Heart right ventricle (tissue), 16 donors: ENCODE measurements around the gene DARS1. TPM values are rescaled to one million over a fixed set of nuclear protein-coding genes. Genes with fewer than 3 reads are reported as not detected.

Experiments
- ATAC-seq, 8 donors: fragments of 200-7000 bp; cut with Tn5 transposase; one replicate each; pipeline ENCODE4 v1.9.1; 2020; ENCODE audit warnings: mild to moderate bottlenecking in 8 of 8, moderate library complexity in 8 of 8, moderate number of reproducible peaks in 1 of 8
- DNase-seq, 2 donors: peaks; one replicate each; pipeline ENCODE4 v3.0.0-alpha.2; 2020
- H3K27ac ChIP-seq, 10 donors: fragments of 200-600 bp; sonication (generic) in 2 of 10; one replicate each; pipeline versions ENCODE4 v1.5.0 to v1.8.0; 2020 to 2022; ENCODE audit warnings: mild to moderate bottlenecking in 3 of 10
- H3K27me3 ChIP-seq, 7 donors: fragments of 200-600 bp; one replicate each; pipeline ENCODE4 v1.8.0; 2021 to 2022; ENCODE audit warnings: mild to moderate bottlenecking in 2 of 7
- H3K36me3 ChIP-seq, 9 donors: fragments of 200-600 bp; sonication (generic) in 1 of 9; one replicate each; pipeline versions ENCODE4 v1.5.0 to v1.8.0; 2020 to 2022; ENCODE audit warnings: mild to moderate bottlenecking in 2 of 9
- H3K4me1 ChIP-seq, 9 donors: fragments of 200-600 bp; sonication (generic) in 1 of 9; one replicate each; pipeline versions ENCODE4 v1.5.0 to v1.8.0; 2020 to 2022; ENCODE audit warnings: mild to moderate bottlenecking in 4 of 9
- H3K4me3 ChIP-seq, 10 donors: fragments of 200-600 bp; sonication (generic) in 2 of 10; one replicate each; pipeline versions ENCODE4 v1.5.0 to v1.8.0; 2020 to 2022; ENCODE audit warnings: mild to moderate bottlenecking in 7 of 10, moderate library complexity in 2 of 10
- H3K9me3 ChIP-seq, 11 donors: fragments of 200-600 bp in 10 of 11; sonication (generic) in 2 of 11; one replicate each; pipeline versions ENCODE4 v1.5.0 to v1.8.0; 2013 to 2022; ENCODE audit warnings: mild to moderate bottlenecking in 2 of 11, control low read depth in 1 of 11, moderate library complexity in 1 of 11
- WGBS, 2 donors: extraction: QIAGEN DNeasy Blood & Tissue Kit; methylation state at CpG; one replicate each; pipeline ENCODE4 v1.1.7; 2013; ENCODE audit warnings: inconsistent platforms in 1 of 2; 5-methylcytosine and 5-hydroxymethylcytosine counted together
- intact Hi-C, 10 donors: fragments of 100-400 bp; cut with DNase I; formaldehyde crosslinking; loops; one replicate each; pipeline versions ENCODE4 v1.11.1 to v1.14.2; 2022
- polyA plus RNA-seq, 2 donors: library from polyadenylated mRNA; stranded (reverse); fragments of 200-250 nt; gene quantifications; one replicate each; pipeline ENCODE4 v1.2.3, GENCODE V29; 2013
- total RNA-seq, 10 donors: library from RNA; stranded (reverse); fragmentation: NEBNext Ultra II Directional in 3 of 10; extraction: Animal tissue kit (Norgen Biotek cat#: 25700) in 3 of 10; gene quantifications; one replicate each; pipeline versions ENCODE4 v1.2.1 to v1.2.4, GENCODE V29; 2021 to 2023
- TF ChIP-seq, protein P1 (sequence below), 9 donors: fragments of 200-600 bp; sonication (generic) in 2 of 9; IDR thresholded peaks; one replicate each; pipeline versions ENCODE4 v1.5.0 to v1.8.0; 2021 to 2022; ENCODE audit warnings: antibody characterized with exemption in 9 of 9, mild to moderate bottlenecking in 5 of 9, moderate library complexity in 1 of 9
- donor health status: Arrhythmogenic right ventricular cardiomyopathy.
- donor health status: ischemic (EF 13 %, LVEDD 7.1; RV severe dilation, severe dysfunction).
- donor health status: healthy with polysubstance abuse.
- donor health status: DM: no; HTN: yes; CAD: no.
- donor health status: DM: no; HTN: no; CAD: no.
- donor health status: ischemic (EF 25% LVEDD 6.9; RV normal size, moderate dysfunction).
- donor health status: ischemic (EF 25% LVEDD 5.7; RV mildly dilated, moderate dysfunction).
- donor health status: healthy.
- donor health status: DM: yes; HTN: yes; CAD: no.
- donor health status: Ischemic cardiomyopathy.
- donor health status: ischemic (EF 35%, LVEDD 5.7; RV mildly dilated, moderate dysfunction).
- donor health status: nonischemic (EF 11% LVEDD 7.7; RV severe dilation, severe dysfunction).
- donor health status: DM: yes; HTN: yes; CAD: no.
- donor health status: PGD.
- donor health status: ischemic (EF 29% LVEDD 5.4; RV normal size, mild dysfunction).
- donor health status: nonischemic (EF 23%, LVEDD 6.1; RV moderate dilation, normal function).

The DARS1 gene
- total and polyA plus RNA-seq, 12 donors = 47.8 to 136 (median 65.7) TPM

DNA sequence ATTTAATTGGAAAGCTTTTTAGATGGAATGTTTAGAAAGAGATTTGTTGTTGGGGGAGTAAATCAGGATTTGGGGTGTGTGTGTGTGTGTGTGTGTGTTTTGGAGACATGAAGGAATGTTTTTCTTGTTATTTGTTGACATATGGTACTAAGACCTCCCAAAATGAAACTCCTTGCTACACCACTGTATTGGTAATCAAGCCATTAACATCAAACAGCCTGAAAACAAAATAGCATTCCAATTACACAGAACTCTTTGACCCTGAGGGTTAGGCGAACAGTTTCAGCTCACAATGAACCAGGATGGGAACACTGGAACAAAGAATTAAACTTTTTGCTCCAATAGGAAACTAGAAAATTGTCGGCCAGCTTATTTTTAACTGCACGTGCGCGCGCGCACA, 41.7 kb upstream of the DARS1 start:
- intact Hi-C loops = loop anchor here in 2 of 10 donors (5.0 to 10.0 kb wide), 2 partner anchors 40 to 88 kb away; partner anchors contain the start of genes DARS1 (in 2 of the 2) and CXCR4 (in 1 of the 2)
- 79 to 91% methylated on average over 7 of the region's 7 CpGs for WGBS, 2 donors
- H3K4me1 ChIP-seq = peaks cover 0 to 24% (median 17%) of the 10 kb centered on the region in 9 donors
- TF ChIP-seq, protein P1, sequence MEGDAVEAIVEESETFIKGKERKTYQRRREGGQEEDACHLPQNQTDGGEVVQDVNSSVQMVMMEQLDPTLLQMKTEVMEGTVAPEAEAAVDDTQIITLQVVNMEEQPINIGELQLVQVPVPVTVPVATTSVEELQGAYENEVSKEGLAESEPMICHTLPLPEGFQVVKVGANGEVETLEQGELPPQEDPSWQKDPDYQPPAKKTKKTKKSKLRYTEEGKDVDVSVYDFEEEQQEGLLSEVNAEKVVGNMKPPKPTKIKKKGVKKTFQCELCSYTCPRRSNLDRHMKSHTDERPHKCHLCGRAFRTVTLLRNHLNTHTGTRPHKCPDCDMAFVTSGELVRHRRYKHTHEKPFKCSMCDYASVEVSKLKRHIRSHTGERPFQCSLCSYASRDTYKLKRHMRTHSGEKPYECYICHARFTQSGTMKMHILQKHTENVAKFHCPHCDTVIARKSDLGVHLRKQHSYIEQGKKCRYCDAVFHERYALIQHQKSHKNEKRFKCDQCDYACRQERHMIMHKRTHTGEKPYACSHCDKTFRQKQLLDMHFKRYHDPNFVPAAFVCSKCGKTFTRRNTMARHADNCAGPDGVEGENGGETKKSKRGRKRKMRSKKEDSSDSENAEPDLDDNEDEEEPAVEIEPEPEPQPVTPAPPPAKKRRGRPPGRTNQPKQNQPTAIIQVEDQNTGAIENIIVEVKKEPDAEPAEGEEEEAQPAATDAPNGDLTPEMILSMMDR (IDR thresholded peaks at IDR 0.05) = no peak
- DNase-seq (no peak), ATAC-seq (no peak)
- no peaks in the 10 kb centered on the region for H3K27me3 ChIP-seq
- no peaks in the 10 kb centered on the region for H3K36me3 ChIP-seq
- H3K4me3 ChIP-seq = no peak overlapping the region
- H3K9me3 ChIP-seq = no peaks in the 10 kb centered on the region
- no peak overlapping the region for H3K27ac ChIP-seq

DNA sequence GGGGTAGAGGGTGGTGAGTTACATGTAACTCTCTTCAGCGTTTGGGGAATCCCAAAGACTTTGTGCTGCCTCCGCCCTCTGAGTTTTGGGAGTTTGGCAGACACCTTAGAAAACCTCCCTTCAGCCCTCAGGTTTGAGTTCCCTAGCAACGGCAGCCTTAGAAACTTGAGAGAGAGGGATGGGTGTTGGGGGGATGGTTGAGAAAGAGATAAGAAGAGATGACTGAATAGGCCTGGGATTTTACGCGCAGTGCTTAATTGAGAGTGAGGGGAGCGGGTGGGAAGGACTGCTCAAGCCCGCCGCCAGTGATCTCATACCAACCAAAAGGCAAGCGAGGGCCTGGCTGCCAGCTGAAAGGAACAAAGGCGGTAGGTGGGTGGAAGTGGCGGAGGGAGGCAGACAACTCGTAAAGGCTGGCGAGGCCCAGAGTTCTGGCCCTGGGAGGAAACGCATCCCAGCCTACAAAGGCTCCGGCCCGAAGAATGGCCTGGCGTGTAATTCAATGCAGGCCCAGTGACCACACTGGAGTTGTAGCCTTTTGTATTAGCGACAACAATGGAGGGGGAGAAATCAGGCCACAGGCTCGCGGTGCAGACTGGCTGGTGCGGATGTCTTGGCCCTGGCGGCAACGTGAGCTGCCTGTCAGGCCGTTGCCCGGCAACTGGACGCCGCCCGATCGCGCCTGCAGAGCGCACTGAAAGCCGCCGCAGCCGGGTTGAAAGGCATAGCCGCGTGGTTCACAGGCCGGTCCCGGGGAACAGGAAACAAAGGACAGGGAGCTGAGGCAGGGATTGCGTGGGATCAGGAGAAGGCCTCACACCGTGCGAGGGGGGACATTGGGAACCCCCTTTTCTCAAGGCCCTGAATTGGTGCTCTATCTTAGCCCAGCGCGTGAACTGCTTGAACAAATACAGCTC, 39.9 kb upstream of the DARS1 start:
- intact Hi-C loops = loop anchor here in 2 of 10 donors (5.0 to 10.0 kb wide), 2 partner anchors 38 to 89 kb away; partner anchors contain the start of genes DARS1 (in 2 of the 2) and CXCR4 (in 1 of the 2)
- TF ChIP-seq, protein P1 (IDR thresholded peaks at IDR 0.05) = no peak
- Histone ChIP-seq H3K27me3 (no peaks in the 10 kb centered on the region), H3K27ac (peak overlapping the region in 5 of 10 donors; percentile 19 to 66 (median 61)), H3K36me3 (no peaks in the 10 kb centered on the region), H3K4me3 (peak overlapping the region in 6 of 10 donors; percentile 12 to 38 (median 27)), H3K9me3 (no peaks in the 10 kb centered on the region), H3K4me1 (peaks cover 0 to 27% (median 13%) of the 10 kb centered on the region in 9 donors)
- DNase-seq = peak; percentile 78
- WGBS, 2 donors = 28 to 32% methylated on average over 43 of the region's 43 CpGs
- ATAC-seq = peak; percentile 95 to 99 (median 98)

DNA sequence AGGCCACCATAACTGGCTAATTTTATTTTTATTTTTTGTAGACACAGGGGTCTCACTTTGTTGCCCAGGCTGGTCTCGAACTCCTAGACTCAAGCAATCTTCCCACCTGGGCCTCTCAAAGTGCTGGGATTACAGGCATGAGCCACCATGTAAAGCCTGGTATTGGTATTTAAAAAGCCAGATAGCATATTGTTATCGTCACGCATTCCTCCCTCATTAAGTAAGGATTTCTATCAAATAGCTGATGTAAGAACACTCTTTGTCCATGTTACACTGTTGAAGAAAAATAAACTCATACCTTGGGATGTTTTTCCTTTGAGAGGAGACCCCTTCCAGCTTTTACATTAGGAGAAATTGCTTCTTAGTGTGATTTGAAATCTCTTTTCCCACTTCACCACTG, 39.2 kb upstream of the DARS1 start:
- no peaks in the 10 kb centered on the region for H3K27me3 ChIP-seq
- no peak overlapping the region for H3K4me3 ChIP-seq
- TF ChIP-seq, protein P1 (IDR thresholded peaks at IDR 0.05) = no peak
- peaks cover 2 to 34% (median 19%) of the 10 kb centered on the region in 9 donors for H3K4me1 ChIP-seq
- ATAC-seq (no peak), DNase-seq (no peak)
- intact Hi-C loops = loop anchor here in 2 of 10 donors (5.0 to 10.0 kb wide), 2 partner anchors 37 to 90 kb away; partner anchors contain the start of genes DARS1 (in 2 of the 2) and CXCR4 (in 1 of the 2)
- 95 to 98% methylated on average over 3 of the region's 3 CpGs for WGBS, 2 donors
- peak overlapping the region in 4 of 10 donors; percentile 56 to 66 (median 62) for H3K27ac ChIP-seq
- H3K9me3 ChIP-seq = no peaks in the 10 kb centered on the region
- no peaks in the 10 kb centered on the region for H3K36me3 ChIP-seq

DNA sequence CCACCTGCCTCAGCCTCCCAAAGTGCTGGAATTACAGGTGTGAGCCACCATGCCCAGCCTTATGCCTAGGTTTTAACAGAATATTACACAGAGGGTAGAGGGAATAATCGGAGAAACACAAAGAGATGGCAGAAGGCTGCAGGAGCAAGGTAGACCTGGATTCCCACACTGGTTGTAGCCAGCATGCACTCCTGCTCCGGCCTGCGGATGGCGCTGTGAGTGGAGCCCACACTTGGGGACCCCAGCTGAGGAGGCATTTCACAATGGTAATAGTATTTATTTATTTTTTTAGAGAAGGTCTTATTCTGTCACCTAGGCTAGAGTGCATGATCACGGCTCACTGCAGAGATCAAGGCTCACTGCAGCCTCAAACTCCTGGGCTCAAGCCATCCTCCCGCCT, 38.8 kb upstream of the DARS1 start:
- Histone ChIP-seq H3K36me3 (no peaks in the 10 kb centered on the region), H3K4me3 (no peak overlapping the region), H3K27ac (no peak overlapping the region), H3K4me1 (peaks cover 2 to 38% (median 22%) of the 10 kb centered on the region in 9 donors), H3K27me3 (no peaks in the 10 kb centered on the region), H3K9me3 (no peaks in the 10 kb centered on the region)
- TF ChIP-seq, protein P1 (IDR thresholded peaks at IDR 0.05) = peak in 1 of 9 donors; percentile 6
- ATAC-seq (no peak), DNase-seq (no peak)
- WGBS, 2 donors = 95 to 96% methylated on average over 6 of the region's 6 CpGs
- intact Hi-C loops = loop anchor here in 1 of 10 donors (10.0 kb wide), 1 partner anchor 91 kb away; the partner anchor contains the start of gene CXCR4
